Pancreas (tissue), 10 donors: ENCODE results near the gene VPS26B. TPM values are rescaled to one million over a fixed set of nuclear protein-coding genes. Genes with fewer than 3 reads are reported as not detected.
A peak's percentile ranks its signal among the peaks of the same experiment; 100 is the strongest.

ENCODE experiments used
- ATAC-seq, 4 donors: fragments of 200-7000 bp; cut with Tn5 transposase; one replicate each; pipeline versions ENCODE4 v1.8.0 to v1.9.1; 2020; ENCODE audit warnings: mild to moderate bottlenecking in 4 of 4, moderate library complexity in 4 of 4
- DNase-seq, 6 donors: peaks; one replicate each; pipeline ENCODE4 v3.0.0-alpha.2; 2020
- FAIRE-seq: peaks from 2 replicates; lab custom pipeline; 2012; peaks lifted over from hg19 to GRCh38; lab: Jason Lieb, UNC
- H3K27ac ChIP-seq, 4 donors: fragments of 200-600 bp; sonication (generic); 1 replicate in 3 of 4; 2 replicates in 1 of 4; pipeline versions ENCODE4 v1.5.0 to v1.8.0; 2020
- H3K27me3 ChIP-seq, 4 donors: fragments of 200-600 bp; one replicate each; pipeline ENCODE4 v1.8.0; 2021
- H3K36me3 ChIP-seq, 3 donors: fragments of 200-600 bp; sonication (generic) in 1 of 3; one replicate each; pipeline versions ENCODE4 v1.5.0 to v1.8.0; 2020 to 2021
- H3K4me1 ChIP-seq, 3 donors: fragments of 200-600 bp; one replicate each; pipeline ENCODE4 v1.8.0; 2021
- H3K4me3 ChIP-seq, 4 donors: fragments of 200-600 bp; sonication (generic) in 2 of 4; one replicate each; pipeline versions ENCODE4 v1.5.0 to v1.8.0; 2020 to 2021
- H3K9me3 ChIP-seq, 4 donors: fragments of 200-600 bp; one replicate each; pipeline ENCODE4 v1.8.0; 2021
- WGBS, 2 donors: extraction: QIAGEN DNeasy Blood & Tissue Kit; methylation state at CpG; one replicate each; pipeline ENCODE4 v1.1.7; 2013; 5-methylcytosine and 5-hydroxymethylcytosine counted together
- intact Hi-C, 3 donors: fragments of 100-400 bp; cut with DNase I; formaldehyde crosslinking; loops; one replicate each; pipeline versions ENCODE4 v1.11.1 to v1.14.2; 2022
- polyA plus RNA-seq, 2 donors: library from polyadenylated mRNA; stranded (reverse); fragments of 200-250 nt; gene quantifications; one replicate each; pipeline ENCODE4 v1.2.3, GENCODE V29; 2013
- total RNA-seq, 6 donors: library from RNA; stranded (reverse); fragmentation: NEBNext Ultra II Directional in 4 of 6; extraction: Animal tissue kit (Norgen Biotek cat#: 25700) in 4 of 6; gene quantifications; one replicate each; pipeline versions ENCODE4 v1.2.1 to v1.2.4, GENCODE V29; 2021 to 2023
- TF ChIP-seq, protein P1 (sequence below), 4 donors: fragments of 200-600 bp; sonication (generic) in 3 of 4; IDR thresholded peaks; one replicate each; pipeline versions ENCODE4 v1.5.0 to v1.8.0; 2021; ENCODE audit warnings: antibody characterized with exemption in 4 of 4
- donor health status: healthy with polysubstance abuse.
- donor health status: DM: no; HTN: no; CAD: no; lungs with moderate emphysema.
- donor health status: DM: no; HTN: no; CAD: no.
- donor health status: control.
- donor health status: control.
- donor health status: Bipolar disorder and iron deficiency.
- donor health status: DM: yes; HTN: yes; CAD: no.
- donor health status: DM: no; HTN: no; CAD: no.
- donor health status: DM: no; HTN: no; CAD: no.
- donor health status: DM: yes; HTN: yes; CAD: no.

The VPS26B gene
- total and polyA plus RNA-seq, 8 donors, result 18.1 to 30.3 (median 26.5) TPM

GRCh38 chr11:134266440-134266839, 42.0 kb downstream of the VPS26B start:
- TF ChIP-seq, protein P1, sequence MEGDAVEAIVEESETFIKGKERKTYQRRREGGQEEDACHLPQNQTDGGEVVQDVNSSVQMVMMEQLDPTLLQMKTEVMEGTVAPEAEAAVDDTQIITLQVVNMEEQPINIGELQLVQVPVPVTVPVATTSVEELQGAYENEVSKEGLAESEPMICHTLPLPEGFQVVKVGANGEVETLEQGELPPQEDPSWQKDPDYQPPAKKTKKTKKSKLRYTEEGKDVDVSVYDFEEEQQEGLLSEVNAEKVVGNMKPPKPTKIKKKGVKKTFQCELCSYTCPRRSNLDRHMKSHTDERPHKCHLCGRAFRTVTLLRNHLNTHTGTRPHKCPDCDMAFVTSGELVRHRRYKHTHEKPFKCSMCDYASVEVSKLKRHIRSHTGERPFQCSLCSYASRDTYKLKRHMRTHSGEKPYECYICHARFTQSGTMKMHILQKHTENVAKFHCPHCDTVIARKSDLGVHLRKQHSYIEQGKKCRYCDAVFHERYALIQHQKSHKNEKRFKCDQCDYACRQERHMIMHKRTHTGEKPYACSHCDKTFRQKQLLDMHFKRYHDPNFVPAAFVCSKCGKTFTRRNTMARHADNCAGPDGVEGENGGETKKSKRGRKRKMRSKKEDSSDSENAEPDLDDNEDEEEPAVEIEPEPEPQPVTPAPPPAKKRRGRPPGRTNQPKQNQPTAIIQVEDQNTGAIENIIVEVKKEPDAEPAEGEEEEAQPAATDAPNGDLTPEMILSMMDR (IDR thresholded peaks at IDR 0.05), result no peak
- H3K4me3 ChIP-seq, result no peak overlapping the region
- no peaks in the 10 kb centered on the region for H3K4me1 ChIP-seq
- WGBS, 2 donors, result 80 to 85% methylated on average over 5 of the region's 5 CpGs
- H3K9me3 ChIP-seq, result no peaks in the 10 kb centered on the region
- no peak overlapping the region for H3K27ac ChIP-seq
- peaks cover 0 to 8% (median 6%) of the 10 kb centered on the region in 3 donors for H3K36me3 ChIP-seq
- DNase-seq (no peak), ATAC-seq (no peak), FAIRE-seq (no peak)
- H3K27me3 ChIP-seq, result no peaks in the 10 kb centered on the region
- intact Hi-C loops, result no loop called here

GRCh38 chr11:134266841-134267251, 42.4 kb downstream of the VPS26B start:
- 61 to 65% methylated on average over 3 of the region's 3 CpGs for WGBS, 2 donors
- Histone ChIP-seq H3K9me3 (no peaks in the 10 kb centered on the region), H3K27me3 (no peaks in the 10 kb centered on the region), H3K4me1 (no peaks in the 10 kb centered on the region), H3K4me3 (no peak overlapping the region), H3K27ac (no peak overlapping the region), H3K36me3 (peaks cover 0 to 4% (median 2%) of the 10 kb centered on the region in 3 donors)
- intact Hi-C loops, result no loop called here
- TF ChIP-seq, protein P1 (IDR thresholded peaks at IDR 0.05), result no peak
- FAIRE-seq (no peak), DNase-seq (no peak), ATAC-seq (peak in 2 of 4 donors; percentile 34 to 69)

DNA sequence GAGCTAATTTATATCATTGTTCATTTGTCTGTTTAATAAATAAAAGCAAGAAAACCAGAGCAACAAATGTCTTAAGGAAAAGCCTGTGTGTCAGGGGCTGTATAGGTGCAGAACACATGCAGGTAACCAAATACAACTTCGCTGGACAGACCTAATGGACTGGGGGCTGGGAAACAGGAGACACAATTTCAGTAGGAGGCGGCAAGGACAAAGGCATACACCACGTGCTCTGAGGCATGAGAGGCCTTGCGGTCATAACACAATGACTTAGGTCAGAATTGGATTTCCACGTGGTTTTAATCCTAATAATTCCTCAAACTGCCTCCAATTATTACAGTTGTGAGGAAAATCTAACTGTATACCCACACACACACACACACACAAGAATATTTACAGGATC, 43.0 kb downstream of the VPS26B start:
- Histone ChIP-seq H3K27me3 (peaks cover 0 to 4% (median 0%) of the 10 kb centered on the region in 4 donors), H3K36me3 (no peaks in the 10 kb centered on the region), H3K27ac (no peak overlapping the region), H3K4me3 (no peak overlapping the region), H3K9me3 (no peaks in the 10 kb centered on the region), H3K4me1 (no peaks in the 10 kb centered on the region)
- FAIRE-seq (no peak), DNase-seq (no peak), ATAC-seq (no peak)
- TF ChIP-seq, protein P1 (IDR thresholded peaks at IDR 0.05), result no peak
- WGBS, 2 donors, result 67 to 71% methylated on average over 5 of the region's 5 CpGs
- intact Hi-C loops, result no loop called here

DNA sequence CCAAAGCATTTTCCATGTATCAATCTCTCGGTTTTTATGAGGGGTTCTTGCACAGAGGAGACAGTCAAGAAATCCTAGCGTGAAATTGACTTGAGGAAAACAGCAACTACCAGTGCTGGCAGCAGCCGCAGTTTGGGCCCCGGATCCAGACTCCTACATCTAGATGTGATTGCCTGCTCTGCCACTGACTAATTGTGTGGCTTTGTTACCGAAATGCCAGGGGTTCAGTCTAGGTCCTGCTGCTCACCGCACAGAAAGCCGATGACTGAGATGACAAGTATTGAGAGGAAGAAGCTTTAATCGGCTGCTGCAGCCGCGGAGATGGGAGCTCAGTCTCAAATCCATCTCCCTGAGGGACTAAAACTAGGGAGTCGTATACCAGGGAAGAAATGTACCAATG, 43.5 kb downstream of the VPS26B start:
- WGBS, 2 donors, result 78 to 83% methylated on average over 11 of the region's 11 CpGs
- Histone ChIP-seq H3K27ac (no peak overlapping the region), H3K27me3 (peaks cover 0 to 5% (median 0%) of the 10 kb centered on the region in 4 donors), H3K36me3 (no peaks in the 10 kb centered on the region), H3K4me1 (no peaks in the 10 kb centered on the region), H3K4me3 (no peak overlapping the region), H3K9me3 (no peaks in the 10 kb centered on the region)
- intact Hi-C loops, result no loop called here
- ATAC-seq, result no peak
- no peak for DNase-seq
- TF ChIP-seq, protein P1 (IDR thresholded peaks at IDR 0.05), result no peak
- no peak for FAIRE-seq

- ATAC-seq (no peak), DNase-seq (no peak), FAIRE-seq (no peak)
- intact Hi-C loops, result no loop called here
- peaks cover 0 to 23% (median 12%) of the 10 kb centered on the region in 4 donors for H3K27me3 ChIP-seq
- no peaks in the 10 kb centered on the region for H3K9me3 ChIP-seq
- no peaks in the 10 kb centered on the region for H3K36me3 ChIP-seq
- 29% methylated on average over 5 of the region's 5 CpGs for WGBS, 2 donors
- no peak overlapping the region for H3K27ac ChIP-seq
- TF ChIP-seq, protein P1 (IDR thresholded peaks at IDR 0.05), result no peak
- H3K4me3 ChIP-seq, result no peak overlapping the region
- no peaks in the 10 kb centered on the region for H3K4me1 ChIP-seq
Observed at GRCh38 chr11:134270250-134270714, 45.8 kb downstream of the VPS26B start.
